T-helper 22 cell (primary cell): Measurements from ENCODE around the gene SLC38A8.

Experiments
- DNase-seq: peaks from one replicate; pipeline ENCODE4 v3.0.0-alpha.2; 2020; ENCODE audit warnings: low read depth

The SLC38A8 gene

GRCh38 chr16:84029297-84030047 is 13.1 kb downstream of the SLC38A8 start:
- no peak for DNase-seq

GRCh38 chr16:84027625-84028024 is 15.0 kb downstream of the SLC38A8 start:
- DNase-seq = no peak

GRCh38 chr16:84026606-84027005 is 16.0 kb downstream of the SLC38A8 start:
- DNase-seq = no peak

GRCh38 chr16:84024854-84025253 is 17.7 kb downstream of the SLC38A8 start:
- no peak for DNase-seq

- no peak for DNase-seq
These were observed 20.0 kb downstream of the SLC38A8 start for GRCh38 chr16:84022644-84023043.

- no peak for DNase-seq
These were observed 21.1 kb downstream of the SLC38A8 start for GRCh38 chr16:84021488-84021887.

GRCh38 chr16:84020353-84020752 is 22.2 kb downstream of the SLC38A8 start:
- no peak for DNase-seq

GRCh38 chr16:84018710-84019109 is 23.9 kb downstream of the SLC38A8 start:
- no peak for DNase-seq

- no peak for DNase-seq
These were observed 26.1 kb downstream of the SLC38A8 start for GRCh38 chr16:84016477-84016876.

- DNase-seq = no peak
These were observed 27.2 kb downstream of the SLC38A8 start for GRCh38 chr16:84015399-84015798.

- no peak for DNase-seq
These were observed 27.8 kb downstream of the SLC38A8 start for GRCh38 chr16:84014570-84015327.

- peak; percentile 15 for DNase-seq
These were observed 28.6 kb downstream of the SLC38A8 start for GRCh38 chr16:84013787-84014569.

- no peak for DNase-seq
These were observed 33.3 kb downstream of the SLC38A8 start for GRCh38 chr16:84009282-84009681.

GRCh38 chr16:84007965-84008364 is 34.6 kb downstream of the SLC38A8 start:
- no peak for DNase-seq

GRCh38 chr16:84007520-84007919 is 35.1 kb downstream of the SLC38A8 start:
- DNase-seq = no peak

GRCh38 chr16:84005391-84005790 is 37.2 kb downstream of the SLC38A8 start:
- no peak for DNase-seq

- DNase-seq = no peak
These were observed 38.2 kb downstream of the SLC38A8 start for GRCh38 chr16:84004442-84004841.

GRCh38 chr16:84003038-84003437 is 39.6 kb downstream of the SLC38A8 start:
- no peak for DNase-seq

- no peak for DNase-seq
These were observed 40.9 kb downstream of the SLC38A8 start for GRCh38 chr16:84001726-84002125.

- DNase-seq = no peak
These were observed 41.5 kb downstream of the SLC38A8 start for GRCh38 chr16:84000989-84001642.

GRCh38 chr16:83998091-83998490 is 44.5 kb downstream of the SLC38A8 start:
- no peak for DNase-seq
